Activated naive CD8-positive, alpha-beta T cell (primary cell): ENCODE data around the gene AGAP3.

Experiments
- H3K27ac Mint-ChIP-seq: one replicate; pipeline ENCODE4 v1.8.0; 2021; ENCODE audit warnings: mixed read lengths
- H3K27me3 Mint-ChIP-seq: one replicate; pipeline ENCODE4 v1.8.0; 2021; ENCODE audit warnings: mixed read lengths
- H3K36me3 Mint-ChIP-seq: one replicate; pipeline ENCODE4 v1.8.0; 2021; ENCODE audit warnings: mixed read lengths
- H3K4me1 Mint-ChIP-seq: one replicate; pipeline ENCODE4 v1.8.0; 2021; ENCODE audit warnings: low read depth, mixed read lengths
- H3K4me3 Mint-ChIP-seq: one replicate; pipeline ENCODE4 v1.8.0; 2021; ENCODE audit warnings: mild to moderate bottlenecking, mixed read lengths
- H3K9me3 Mint-ChIP-seq: one replicate; pipeline ENCODE4 v1.8.0; 2021; ENCODE audit warnings: low read depth, mixed read lengths

Gene AGAP3

DNA sequence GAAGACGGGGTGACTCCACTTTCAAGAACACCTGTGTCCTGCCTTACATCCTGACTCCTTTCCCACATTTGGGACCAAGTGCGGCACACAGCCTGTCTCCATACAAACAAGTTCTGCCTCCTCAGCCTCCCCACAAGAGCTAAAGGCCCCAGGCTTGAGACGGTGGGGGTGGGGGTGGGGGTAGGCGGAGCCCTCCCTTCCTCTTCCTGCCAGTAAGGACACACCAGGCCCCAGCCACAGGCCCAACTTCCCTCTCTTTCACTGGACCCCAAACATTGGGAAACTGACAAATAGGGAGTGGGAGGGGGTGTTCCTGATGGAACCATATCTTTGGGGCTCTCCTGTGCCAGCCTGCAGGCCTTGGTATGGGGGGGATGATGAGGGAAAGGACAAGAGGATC is 33.2 kb upstream of the AGAP3 start:
- peaks cover 9% of the 10 kb centered on the region for H3K4me1 Mint-ChIP-seq
- H3K36me3 Mint-ChIP-seq = peaks cover 5% of the 10 kb centered on the region
- no peak overlapping the region for H3K27ac Mint-ChIP-seq
- H3K27me3 Mint-ChIP-seq = no peaks in the 10 kb centered on the region
- peak overlapping the region; percentile 5 for H3K4me3 Mint-ChIP-seq
- no peaks in the 10 kb centered on the region for H3K9me3 Mint-ChIP-seq

DNA sequence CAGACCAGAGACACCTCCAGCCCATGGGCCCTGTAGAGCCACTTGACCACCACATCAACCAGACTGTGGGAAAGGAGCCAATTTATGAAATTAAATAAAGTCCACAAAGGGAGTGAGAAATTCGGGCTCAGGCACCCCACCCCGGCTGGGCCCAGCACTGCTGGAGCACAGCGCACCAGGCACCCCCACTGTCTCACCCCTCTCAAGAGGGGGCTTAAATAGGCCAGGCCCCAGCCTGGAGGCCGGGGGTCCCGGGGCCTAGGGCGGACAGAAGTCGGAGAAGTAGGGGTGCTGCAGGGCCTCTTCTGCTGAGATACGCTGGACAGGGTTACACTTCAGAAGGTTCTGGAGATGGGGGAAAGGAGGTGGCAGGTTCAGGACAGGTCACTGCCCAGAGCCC is 32.5 kb upstream of the AGAP3 start:
- Mint-ChIP-seq H3K4me1 (peaks cover 11% of the 10 kb centered on the region), H3K27me3 (no peaks in the 10 kb centered on the region), H3K27ac (no peak overlapping the region), H3K4me3 (no peak overlapping the region), H3K9me3 (no peaks in the 10 kb centered on the region), H3K36me3 (peaks cover 5% of the 10 kb centered on the region)

DNA sequence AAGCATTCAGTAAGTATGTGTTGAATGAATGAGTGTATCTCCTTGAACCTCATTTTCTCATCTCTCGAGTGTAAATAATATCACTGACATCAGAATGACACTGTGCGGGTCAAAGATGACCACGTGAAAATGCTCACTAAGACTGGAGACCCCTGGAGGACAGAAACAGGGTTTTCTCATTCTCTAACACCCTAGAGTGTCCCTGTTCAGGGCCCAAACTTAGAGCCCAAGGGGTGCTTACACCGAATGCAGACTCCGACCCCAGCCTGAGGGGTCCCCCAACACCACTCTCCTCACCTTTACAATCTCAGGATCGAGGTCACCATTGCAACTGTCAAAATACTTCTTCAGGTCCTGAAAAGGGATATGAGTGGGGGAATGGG is 30.0 kb upstream of the AGAP3 start:
- H3K27ac Mint-ChIP-seq = no peak overlapping the region
- H3K36me3 Mint-ChIP-seq = peaks cover 5% of the 10 kb centered on the region
- H3K4me1 Mint-ChIP-seq = peaks cover 19% of the 10 kb centered on the region
- H3K9me3 Mint-ChIP-seq = no peaks in the 10 kb centered on the region
- H3K27me3 Mint-ChIP-seq = no peaks in the 10 kb centered on the region
- H3K4me3 Mint-ChIP-seq = peak overlapping the region; percentile 95

DNA sequence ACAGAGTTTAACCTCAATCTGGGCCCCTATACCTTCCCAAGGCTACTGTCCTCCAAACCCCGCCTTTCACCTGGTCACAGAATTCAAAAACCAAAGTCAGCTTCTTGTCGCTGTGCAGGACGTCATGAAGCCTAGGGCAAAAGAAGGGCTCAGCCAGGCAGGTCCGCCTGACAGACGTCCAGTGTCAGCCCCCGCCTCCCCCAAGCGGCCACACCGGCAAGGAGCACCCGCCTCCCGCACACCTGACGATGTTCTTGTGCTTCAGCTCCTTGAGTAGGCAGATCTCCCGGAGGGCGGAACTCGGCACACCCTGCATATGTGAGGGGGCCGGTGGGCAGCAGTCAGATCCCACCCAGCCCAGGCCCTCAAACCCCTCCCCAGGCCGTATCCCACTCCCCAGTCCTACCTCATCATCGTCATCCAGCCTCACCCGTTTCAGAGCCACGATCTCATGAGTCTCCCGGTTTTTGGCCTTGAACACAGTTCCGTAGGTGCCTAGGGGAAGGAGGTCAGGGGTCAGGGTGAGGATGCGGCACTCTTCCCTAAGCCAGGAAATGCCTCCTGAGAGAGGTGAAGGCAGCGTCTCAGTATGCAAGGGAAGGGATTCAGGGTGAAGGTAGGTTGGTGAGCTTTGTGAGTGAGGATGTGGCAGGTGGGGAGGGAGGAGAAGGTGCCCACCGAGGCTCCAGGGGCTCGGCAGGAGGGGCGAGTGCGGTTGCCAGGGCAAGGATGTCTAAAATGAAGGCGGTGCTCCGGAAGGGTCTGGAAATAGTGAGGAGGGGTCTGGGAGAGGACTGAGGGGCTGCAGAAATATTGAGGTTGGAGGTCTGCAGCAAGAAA is 29.4 kb upstream of the AGAP3 start:
- peak overlapping the region; percentile 46 for H3K27ac Mint-ChIP-seq
- H3K9me3 Mint-ChIP-seq = no peaks in the 10 kb centered on the region
- peaks cover 23% of the 10 kb centered on the region for H3K4me1 Mint-ChIP-seq
- H3K36me3 Mint-ChIP-seq = peaks cover 5% of the 10 kb centered on the region
- peak overlapping the region; percentile 95 for H3K4me3 Mint-ChIP-seq
- H3K27me3 Mint-ChIP-seq = no peaks in the 10 kb centered on the region

DNA sequence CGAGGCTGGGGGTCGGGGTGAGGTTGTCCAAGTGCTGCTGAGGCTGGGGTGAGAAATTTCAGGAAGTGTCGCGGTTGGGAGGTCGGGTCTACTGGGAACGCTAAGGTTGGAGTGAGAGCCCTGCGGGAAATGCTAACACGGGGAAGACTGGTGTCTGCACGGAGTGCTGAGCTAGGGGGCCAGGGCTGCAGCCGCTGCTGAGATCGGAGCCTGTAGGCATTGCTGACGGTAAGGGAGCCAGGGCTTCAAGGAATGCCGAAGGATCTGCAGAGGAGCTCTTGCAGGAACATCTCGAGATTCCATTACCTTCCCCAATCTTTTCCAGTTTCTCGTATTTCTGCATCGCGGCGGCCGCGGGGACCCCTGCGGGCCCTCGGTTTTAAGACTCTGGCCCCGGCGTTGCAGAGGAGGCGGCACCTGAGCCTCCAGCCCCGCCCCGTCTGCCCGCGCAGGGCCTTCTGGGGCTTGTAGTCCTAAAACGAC is 28.7 kb upstream of the AGAP3 start, which contains the start of gene CDK5:
Gene CDK5, minus strand, starts transcription at position 392 of the 483 bp plus-strand sequence. Its CDS starts 49 bp downstream, at position 343.
- H3K36me3 Mint-ChIP-seq = peaks cover 4% of the 10 kb centered on the region
- no peaks in the 10 kb centered on the region for H3K9me3 Mint-ChIP-seq
- peak within 1 kb of the TSS; percentile 95 for H3K4me3 Mint-ChIP-seq
- H3K27ac Mint-ChIP-seq = peak within 1 kb of the TSS; percentile 90
- H3K27me3 Mint-ChIP-seq = no peaks in the 10 kb centered on the region
- peaks cover 21% of the 10 kb centered on the region for H3K4me1 Mint-ChIP-seq

DNA sequence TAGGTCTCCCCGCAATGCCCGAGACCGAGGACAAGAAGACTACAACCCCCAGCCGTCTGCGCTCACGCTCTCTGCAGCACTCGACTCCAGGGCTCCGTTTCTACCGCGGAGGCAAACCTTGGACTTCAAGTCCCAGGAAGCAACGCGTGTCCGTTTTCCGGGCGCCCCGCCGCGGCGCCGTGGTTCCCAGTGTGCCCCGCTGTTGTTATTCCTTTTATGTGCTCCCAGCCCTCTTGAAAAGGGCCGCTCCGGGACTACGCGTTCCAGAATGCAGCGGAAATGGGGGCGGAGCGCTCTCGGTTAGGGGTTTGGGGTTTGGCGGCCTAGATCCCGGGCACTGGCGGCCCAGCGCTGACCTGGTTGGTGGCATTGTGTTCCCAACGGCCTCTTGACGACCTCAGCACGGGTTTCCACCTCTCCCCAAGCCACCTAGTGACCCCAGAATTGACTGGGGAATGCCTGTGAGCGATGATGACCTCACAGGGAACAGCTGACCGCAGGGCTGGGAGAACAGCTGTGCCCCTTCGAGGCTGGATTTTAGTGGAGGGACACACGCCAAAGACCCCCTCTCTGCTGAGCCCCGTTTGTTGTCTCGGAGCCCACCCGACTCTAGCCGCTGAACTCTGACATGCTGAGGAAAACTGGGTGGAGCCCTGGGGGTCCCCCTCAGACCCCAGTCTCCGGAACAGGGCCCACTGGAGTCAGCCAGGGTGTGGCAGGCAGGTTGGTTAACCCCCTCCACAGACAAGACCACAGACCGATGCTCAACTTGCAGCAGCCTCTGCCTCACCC is 28.1 kb upstream of the AGAP3 start:
- Mint-ChIP-seq H3K4me3 (peak overlapping the region; percentile 95), H3K27me3 (no peaks in the 10 kb centered on the region), H3K36me3 (no peaks in the 10 kb centered on the region), H3K27ac (peak overlapping the region; percentile 90), H3K9me3 (no peaks in the 10 kb centered on the region), H3K4me1 (peaks cover 20% of the 10 kb centered on the region)

DNA sequence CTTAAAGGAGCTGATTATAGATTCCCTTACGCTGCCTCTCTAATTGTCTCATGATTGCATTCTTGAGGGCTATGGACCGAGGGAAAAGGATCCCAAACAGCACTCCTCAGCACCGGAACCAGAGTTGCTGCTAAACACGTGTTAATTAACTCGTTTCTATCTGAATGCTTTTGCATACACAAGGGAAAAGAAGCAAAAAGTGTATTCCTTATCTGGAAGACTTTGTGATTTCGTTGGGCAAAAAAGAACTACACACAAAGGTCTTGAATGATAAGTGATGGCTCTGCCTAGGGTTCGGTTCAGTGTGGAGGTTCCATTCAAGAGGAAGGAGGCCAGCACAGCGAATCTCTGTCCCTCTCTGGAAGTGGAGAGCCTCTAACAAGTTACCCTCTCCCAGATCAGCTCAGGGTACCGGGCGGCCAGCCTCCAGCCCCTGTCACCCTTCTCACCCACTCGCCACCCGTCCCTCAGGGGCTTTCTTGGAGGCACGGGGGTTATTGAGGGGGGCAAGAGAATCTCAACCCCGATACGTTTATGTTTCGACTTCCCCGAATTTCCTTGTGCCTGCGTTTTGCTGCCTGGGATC is 27.4 kb upstream of the AGAP3 start:
- Mint-ChIP-seq H3K36me3 (no peaks in the 10 kb centered on the region), H3K4me1 (peaks cover 20% of the 10 kb centered on the region), H3K9me3 (no peaks in the 10 kb centered on the region)

DNA sequence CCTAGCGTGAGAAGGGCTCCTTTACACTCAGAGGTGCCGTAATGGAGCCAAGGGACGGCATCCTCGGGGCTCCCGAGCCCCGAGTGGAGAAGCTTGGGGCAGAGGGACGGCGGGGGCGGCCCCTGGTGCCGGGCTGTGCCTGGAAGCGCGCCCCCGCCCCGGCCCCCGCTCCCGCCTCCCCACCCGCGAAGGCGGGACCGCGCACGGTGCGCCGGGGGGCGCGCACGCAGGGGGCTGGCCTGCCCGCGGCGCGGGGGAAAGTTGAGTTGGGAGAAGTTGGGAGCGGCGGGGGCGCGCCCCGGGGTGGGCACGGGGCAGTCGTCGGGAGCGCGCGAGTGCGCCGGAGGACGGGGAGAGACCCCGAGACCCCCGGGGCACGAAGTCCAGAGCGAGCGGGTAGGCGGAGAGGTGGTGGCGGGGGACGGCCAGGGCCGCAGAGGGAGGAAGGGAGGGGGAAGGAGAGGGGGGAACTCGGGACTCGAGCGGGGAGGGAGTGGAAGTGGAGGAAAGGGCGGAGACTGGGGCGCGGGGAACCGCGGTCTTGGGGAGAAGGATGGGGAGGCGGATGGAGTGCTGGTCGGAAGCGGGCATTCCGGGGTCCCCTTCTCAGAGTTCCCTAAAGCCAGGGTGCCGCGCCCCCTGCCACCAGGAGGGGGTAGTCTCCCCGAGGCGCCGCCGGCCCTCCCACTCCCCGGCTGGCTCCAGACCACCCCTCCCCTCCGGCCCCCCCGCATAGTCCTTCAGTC is 26.7 kb upstream of the AGAP3 start, which contains the start of gene SLC4A2:
Gene SLC4A2, plus strand, starts transcription at position 223 of the 746 bp plus-strand sequence. CDS start 2,399 bp downstream, outside the sequence.
- H3K9me3 Mint-ChIP-seq = no peaks in the 10 kb centered on the region
- peak within 1 kb of the TSS; percentile 95 for H3K4me3 Mint-ChIP-seq
- no peaks in the 10 kb centered on the region for H3K36me3 Mint-ChIP-seq
- H3K27ac Mint-ChIP-seq = peak within 1 kb of the TSS; percentile 90
- peaks cover 20% of the 10 kb centered on the region for H3K4me1 Mint-ChIP-seq
- H3K27me3 Mint-ChIP-seq = no peaks in the 10 kb centered on the region

More for the DNA sequence above, 27.4 kb upstream of the AGAP3 start:
- H3K27ac Mint-ChIP-seq = peak overlapping the region; percentile 90
- peak overlapping the region; percentile 95 for H3K4me3 Mint-ChIP-seq
- no peaks in the 10 kb centered on the region for H3K27me3 Mint-ChIP-seq

DNA sequence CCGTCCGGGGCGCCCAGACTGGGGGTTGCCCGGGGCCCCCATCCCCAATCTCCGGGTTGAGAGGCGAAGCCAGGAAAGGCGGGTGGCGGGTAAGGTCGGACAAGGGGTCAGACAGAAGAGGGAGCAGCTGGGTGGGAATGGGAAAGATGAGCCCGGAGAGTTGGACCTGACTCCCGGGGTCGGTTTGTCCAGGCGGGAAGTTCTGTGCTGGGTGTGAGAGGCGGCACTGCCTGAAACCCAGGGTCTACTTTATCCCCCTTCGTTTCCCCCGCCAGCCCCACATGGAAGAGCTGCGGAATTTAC is 26.2 kb upstream of the AGAP3 start:
- Mint-ChIP-seq H3K9me3 (no peaks in the 10 kb centered on the region), H3K36me3 (no peaks in the 10 kb centered on the region), H3K4me3 (peak overlapping the region; percentile 84), H3K27ac (peak overlapping the region; percentile 64), H3K27me3 (no peaks in the 10 kb centered on the region), H3K4me1 (peaks cover 20% of the 10 kb centered on the region)

DNA sequence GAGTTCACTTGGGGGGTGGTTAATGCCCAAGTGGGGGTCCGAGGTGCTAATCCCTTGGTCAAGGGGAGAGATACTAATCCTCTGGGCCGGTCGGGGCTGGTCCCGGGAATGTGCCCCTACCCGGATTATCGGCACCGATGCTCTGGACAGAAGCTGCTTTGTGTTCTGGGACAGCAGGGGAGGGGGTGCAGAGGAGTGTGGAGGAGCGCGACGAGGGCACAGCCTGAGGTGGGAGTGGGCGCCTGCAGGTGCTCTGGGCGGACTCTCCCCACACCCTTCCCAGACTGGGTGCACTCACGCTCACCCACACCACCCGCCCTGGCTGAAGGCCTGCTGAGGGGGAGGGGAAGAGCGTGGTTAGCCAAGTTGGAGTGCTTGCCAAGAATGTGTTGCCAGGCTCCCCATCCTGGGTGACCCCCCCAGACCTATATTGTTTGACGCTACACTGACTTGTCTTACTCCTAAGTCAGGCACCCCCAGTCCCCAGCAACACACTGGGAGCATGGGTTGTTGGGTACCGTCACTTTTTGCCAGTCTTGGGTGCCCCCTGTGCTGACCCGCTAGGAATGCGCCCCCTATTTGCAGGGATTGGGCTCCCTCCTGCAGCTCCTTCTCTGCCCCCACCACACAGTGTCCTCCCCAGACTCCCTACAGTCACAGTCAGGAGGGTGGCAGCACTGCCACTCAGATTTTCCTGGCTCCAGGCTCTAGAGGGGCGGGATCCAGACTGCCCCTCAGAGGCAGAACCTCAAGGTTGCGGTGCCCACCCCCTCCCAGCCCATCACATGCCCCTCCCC is 25.7 kb upstream of the AGAP3 start:
- Mint-ChIP-seq H3K4me3 (peak overlapping the region; percentile 84), H3K36me3 (no peaks in the 10 kb centered on the region), H3K9me3 (no peaks in the 10 kb centered on the region), H3K4me1 (peaks cover 20% of the 10 kb centered on the region), H3K27ac (no peak overlapping the region), H3K27me3 (no peaks in the 10 kb centered on the region)

DNA sequence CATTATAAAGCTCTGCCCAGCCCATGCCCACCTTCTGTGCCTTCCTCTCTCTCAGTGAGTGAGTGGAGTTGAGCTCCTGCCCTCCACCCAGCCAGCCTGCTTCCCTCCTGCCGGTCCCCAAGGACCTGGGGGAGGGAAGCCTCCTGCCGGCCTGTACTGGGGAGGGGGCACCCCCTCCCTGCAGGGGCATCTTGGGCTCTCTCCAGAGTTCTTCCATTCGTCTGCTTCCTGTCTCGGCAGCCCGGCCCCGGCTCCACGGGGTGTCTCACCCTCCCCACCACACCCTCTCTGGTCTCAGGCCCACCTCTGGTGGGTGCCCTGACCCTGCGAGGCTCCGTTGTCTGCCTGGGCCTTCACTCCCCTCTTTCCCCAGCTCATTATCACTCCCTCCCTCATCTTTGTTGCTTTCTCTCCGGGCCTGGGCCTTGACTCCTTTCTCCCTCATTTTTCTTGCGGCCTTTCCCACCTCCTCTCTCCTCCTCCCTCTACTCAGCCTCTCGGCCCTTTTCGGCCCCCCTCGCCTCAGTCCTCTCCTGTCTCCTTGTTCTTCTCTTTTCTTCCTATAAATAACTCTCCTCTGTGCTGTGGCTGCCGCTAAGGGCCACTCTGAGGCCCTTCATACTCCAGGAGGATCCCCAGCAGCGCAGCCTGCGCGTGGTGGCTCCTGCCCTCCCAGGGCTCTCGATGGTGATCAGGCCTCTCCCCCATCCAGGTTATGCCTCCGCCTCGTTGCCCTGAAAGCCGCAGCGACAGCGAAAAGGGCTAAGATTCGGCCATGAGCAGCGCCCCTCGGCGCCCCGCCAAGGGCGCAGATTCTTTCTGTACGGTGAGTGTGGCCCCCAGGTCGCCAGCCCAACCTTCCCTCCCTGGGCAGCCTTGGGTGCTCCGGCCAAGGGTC is 24.8 kb upstream of the AGAP3 start:
- peak overlapping the region; percentile 34 for H3K27ac Mint-ChIP-seq
- H3K27me3 Mint-ChIP-seq = no peaks in the 10 kb centered on the region
- H3K4me1 Mint-ChIP-seq = peaks cover 20% of the 10 kb centered on the region

DNA sequence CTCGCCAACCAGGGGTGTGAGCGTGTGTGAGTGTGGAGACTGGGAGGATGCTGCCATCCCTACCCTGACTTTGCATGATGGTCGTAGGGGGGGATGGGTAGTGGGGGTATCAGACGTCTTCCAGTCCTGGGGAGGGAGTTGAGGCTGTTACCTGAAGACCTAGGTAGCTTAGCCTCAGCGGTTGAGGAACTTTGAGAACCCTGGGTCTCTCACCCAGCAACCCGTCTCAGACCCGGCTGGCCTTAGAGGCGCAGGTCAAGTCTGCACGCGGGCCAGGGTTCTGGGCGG is 24.2 kb upstream of the AGAP3 start:
- H3K27ac Mint-ChIP-seq = no peak overlapping the region
- H3K4me1 Mint-ChIP-seq = peaks cover 18% of the 10 kb centered on the region
- H3K36me3 Mint-ChIP-seq = no peaks in the 10 kb centered on the region
- H3K9me3 Mint-ChIP-seq = no peaks in the 10 kb centered on the region
- no peaks in the 10 kb centered on the region for H3K27me3 Mint-ChIP-seq
- H3K4me3 Mint-ChIP-seq = no peak overlapping the region

More for the DNA sequence above, 24.8 kb upstream of the AGAP3 start:
- Mint-ChIP-seq H3K9me3 (no peaks in the 10 kb centered on the region), H3K36me3 (no peaks in the 10 kb centered on the region), H3K4me3 (peak overlapping the region; percentile 84)
